ENCODE measurements around the gene HMSD.

HMSD gene

DNA sequence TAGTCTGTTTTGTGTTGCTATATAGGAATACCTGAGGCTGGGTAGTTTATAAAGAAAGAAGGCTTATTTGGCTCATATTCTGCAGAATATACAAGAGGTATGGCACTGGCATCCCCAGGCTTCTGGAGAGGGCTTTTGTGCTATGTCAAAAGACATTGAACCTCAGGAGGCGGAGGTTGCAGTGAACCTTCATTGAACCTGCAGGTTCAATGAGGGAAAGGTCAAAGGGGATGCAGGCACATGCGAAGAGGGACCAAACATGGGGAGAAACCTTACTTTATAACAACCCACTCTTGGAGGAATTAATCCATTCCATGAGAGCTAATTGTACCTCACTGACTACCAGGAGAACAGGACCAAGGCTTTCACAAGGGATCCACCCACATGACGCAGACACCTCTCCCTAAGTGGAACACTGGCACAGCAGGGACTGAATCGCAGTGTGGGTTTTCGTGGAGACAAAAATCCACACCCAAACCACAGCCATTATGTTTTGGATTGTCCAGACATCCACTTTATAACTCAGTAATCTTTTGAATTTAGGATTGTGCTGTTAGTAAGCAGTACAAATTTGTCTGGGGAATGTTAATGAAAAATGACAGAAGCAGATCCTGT lies 16.7 kb downstream of the HMSD start:
- Mint-ChIP-seq H3K27me3 (no peaks in the 10 kb centered on the region), H3K4me3 (no peak overlapping the region), H3K9me3 (no peaks in the 10 kb centered on the region), H3K27ac (no peak overlapping the region), H3K36me3 (ENCODE audit: low read depth) (peaks cover 12% of the 10 kb centered on the region), H3K4me1 (ENCODE audit: low read depth) (peaks cover 64% of the 10 kb centered on the region)
- intact Hi-C loops (cut with micrococcal nuclease): no loop called here

DNA sequence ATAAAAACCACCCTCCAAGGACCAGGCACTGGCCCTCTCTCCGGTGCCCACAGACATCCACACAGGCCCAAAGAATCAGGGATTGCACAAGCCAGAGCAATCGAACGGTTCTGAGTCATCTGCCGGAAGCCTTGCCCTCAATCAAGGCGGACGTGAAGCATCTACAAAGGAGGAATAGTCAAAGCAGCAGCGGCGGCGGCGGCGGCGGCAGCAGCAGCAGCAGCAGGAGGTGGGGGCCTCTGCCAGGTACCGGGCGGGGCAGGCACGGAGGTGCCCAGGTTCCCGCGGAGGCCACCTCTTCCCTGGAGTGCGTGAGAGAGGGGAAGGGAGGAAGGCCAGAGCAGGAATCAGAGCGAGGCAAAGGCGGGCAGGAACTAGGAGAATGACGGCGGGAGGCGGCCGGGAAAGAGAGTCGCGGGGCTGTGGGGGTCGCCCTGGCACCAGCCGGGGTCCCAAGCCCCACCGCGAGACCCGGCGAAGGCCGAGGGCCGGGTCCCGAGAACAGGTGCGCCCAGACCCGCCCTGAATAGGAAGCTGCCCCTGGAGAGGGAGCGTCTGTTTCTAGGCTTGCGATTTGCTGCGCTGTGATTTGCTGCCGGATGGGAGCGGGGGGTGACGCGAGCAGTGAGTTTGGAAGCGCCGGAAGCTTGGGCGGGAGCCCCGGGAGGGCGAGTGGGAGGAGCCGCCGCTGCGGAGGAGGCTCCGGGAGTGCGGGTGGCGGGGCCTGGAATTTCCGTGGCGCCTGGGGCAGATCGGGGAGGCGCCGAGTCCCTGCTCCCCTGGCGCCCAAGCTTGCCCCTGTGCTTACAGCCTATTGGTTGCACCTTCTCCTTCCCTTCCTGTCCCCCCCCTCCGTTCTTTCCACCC lies 21.1 kb downstream of the HMSD start, which contains the start of gene SERPINB8:
Gene SERPINB8, plus strand, starts transcription at position 140 of the 867 bp plus-strand sequence. CDS start 8,228 bp downstream, outside the sequence.
- H3K4me3 Mint-ChIP-seq: peak within 1 kb of the TSS; percentile 97
- H3K9me3 Mint-ChIP-seq: no peaks in the 10 kb centered on the region
- peak within 1 kb of the TSS; percentile 100 for H3K27ac Mint-ChIP-seq
- intact Hi-C loops (cut with micrococcal nuclease): loop anchor here (5.0 to 10.0 kb wide), 2 partner anchors 548 to 1255 kb away; partner anchors contain the start of genes PHLPP1 and VPS4B
- H3K27me3 Mint-ChIP-seq: no peaks in the 10 kb centered on the region
- H3K36me3 Mint-ChIP-seq (ENCODE audit: low read depth): peaks cover 21% of the 10 kb centered on the region
- peaks cover 85% of the 10 kb centered on the region for H3K4me1 Mint-ChIP-seq (ENCODE audit: low read depth)

DNA sequence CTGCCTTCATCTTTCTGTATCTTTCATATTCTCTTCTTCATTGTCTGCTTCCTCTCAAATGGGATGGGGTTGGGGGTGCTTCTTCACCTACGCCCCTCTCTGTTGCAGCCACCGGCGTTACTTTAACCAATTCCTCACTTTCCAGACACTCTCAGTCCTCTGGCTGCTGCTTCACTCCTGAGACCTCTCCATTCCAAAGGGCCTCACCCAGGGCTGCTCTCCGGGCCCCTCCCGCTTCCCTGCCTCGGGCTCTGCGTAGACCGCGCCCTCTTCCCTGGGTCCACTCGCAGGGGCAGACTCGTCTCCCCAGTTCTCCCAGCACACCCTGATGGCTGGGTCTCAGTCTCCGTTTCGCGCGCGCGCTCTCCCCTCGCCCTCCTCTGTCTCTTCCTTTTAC lies 21.7 kb downstream of the HMSD start:
- peak overlapping the region; percentile 100 for H3K27ac Mint-ChIP-seq
- no peaks in the 10 kb centered on the region for H3K27me3 Mint-ChIP-seq
- peak overlapping the region; percentile 97 for H3K4me3 Mint-ChIP-seq
- no peaks in the 10 kb centered on the region for H3K9me3 Mint-ChIP-seq
- H3K4me1 Mint-ChIP-seq (ENCODE audit: low read depth): peaks cover 87% of the 10 kb centered on the region
- intact Hi-C loops (cut with micrococcal nuclease): loop anchor here (5.0 to 10.0 kb wide), 2 partner anchors 549 to 1256 kb away; partner anchors contain the start of genes PHLPP1 and VPS4B
- peaks cover 21% of the 10 kb centered on the region for H3K36me3 Mint-ChIP-seq (ENCODE audit: low read depth)

GRCh38 chr18:63971320-63972001 lies 22.4 kb downstream of the HMSD start:
- intact Hi-C loops (cut with micrococcal nuclease): loop anchor here (5.0 to 10.0 kb wide), 2 partner anchors 549 to 1257 kb away; partner anchors contain the start of genes PHLPP1 and VPS4B
- peaks cover 21% of the 10 kb centered on the region for H3K36me3 Mint-ChIP-seq (ENCODE audit: low read depth)
- H3K27ac Mint-ChIP-seq: peak overlapping the region; percentile 100
- H3K4me1 Mint-ChIP-seq (ENCODE audit: low read depth): peaks cover 81% of the 10 kb centered on the region
- H3K27me3 Mint-ChIP-seq: no peaks in the 10 kb centered on the region
- no peaks in the 10 kb centered on the region for H3K9me3 Mint-ChIP-seq
- peak overlapping the region; percentile 97 for H3K4me3 Mint-ChIP-seq

DNA sequence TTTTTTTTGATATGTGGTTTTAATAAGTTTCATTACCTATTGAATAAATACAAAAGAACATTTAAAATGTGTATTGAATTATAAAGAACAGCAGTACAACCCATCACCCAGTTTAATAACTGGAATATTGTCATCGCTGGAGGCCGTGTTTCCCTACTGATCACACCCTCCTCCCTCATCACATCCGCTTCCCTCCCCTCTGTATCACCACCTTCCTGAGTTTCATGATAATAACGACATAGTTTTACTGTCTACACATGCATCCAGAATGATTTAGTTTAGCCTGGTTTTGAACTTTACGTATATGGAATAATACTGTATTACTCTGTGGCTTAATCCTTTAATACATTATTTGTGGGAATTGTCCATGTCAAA lies 22.9 kb downstream of the HMSD start:
- Mint-ChIP-seq H3K4me1 (ENCODE audit: low read depth) (peaks cover 78% of the 10 kb centered on the region), H3K36me3 (ENCODE audit: low read depth) (peaks cover 21% of the 10 kb centered on the region), H3K9me3 (no peaks in the 10 kb centered on the region), H3K27ac (peak overlapping the region; percentile 100), H3K27me3 (no peaks in the 10 kb centered on the region), H3K4me3 (no peak overlapping the region)
- intact Hi-C loops (cut with micrococcal nuclease): loop anchor here (5.0 to 10.0 kb wide), 2 partner anchors 550 to 1257 kb away; partner anchors contain the start of genes PHLPP1 and VPS4B

- intact Hi-C loops (cut with micrococcal nuclease): loop anchor here (5.0 to 10.0 kb wide), 2 partner anchors 553 to 1260 kb away; partner anchors contain the start of genes PHLPP1 and VPS4B
- Mint-ChIP-seq H3K4me1 (ENCODE audit: low read depth) (peaks cover 80% of the 10 kb centered on the region), H3K9me3 (no peaks in the 10 kb centered on the region), H3K36me3 (ENCODE audit: low read depth) (peaks cover 36% of the 10 kb centered on the region), H3K27me3 (no peaks in the 10 kb centered on the region), H3K4me3 (peak overlapping the region; percentile 52), H3K27ac (peak overlapping the region; percentile 80)
Measured at GRCh38 chr18:63974991-63975390, 25.9 kb downstream of the HMSD start.

- intact Hi-C loops (cut with micrococcal nuclease): loop anchor here (10.0 kb wide), 1 partner anchor 1261 kb away; the partner anchor contains the start of gene PHLPP1
- H3K9me3 Mint-ChIP-seq: no peaks in the 10 kb centered on the region
- no peaks in the 10 kb centered on the region for H3K27me3 Mint-ChIP-seq
- peaks cover 85% of the 10 kb centered on the region for H3K4me1 Mint-ChIP-seq (ENCODE audit: low read depth)
- peaks cover 36% of the 10 kb centered on the region for H3K36me3 Mint-ChIP-seq (ENCODE audit: low read depth)
- H3K27ac Mint-ChIP-seq: peak overlapping the region; percentile 80
- peak overlapping the region; percentile 48 for H3K4me3 Mint-ChIP-seq
Measured at GRCh38 chr18:63975628-63976027, 26.5 kb downstream of the HMSD start.

DNA sequence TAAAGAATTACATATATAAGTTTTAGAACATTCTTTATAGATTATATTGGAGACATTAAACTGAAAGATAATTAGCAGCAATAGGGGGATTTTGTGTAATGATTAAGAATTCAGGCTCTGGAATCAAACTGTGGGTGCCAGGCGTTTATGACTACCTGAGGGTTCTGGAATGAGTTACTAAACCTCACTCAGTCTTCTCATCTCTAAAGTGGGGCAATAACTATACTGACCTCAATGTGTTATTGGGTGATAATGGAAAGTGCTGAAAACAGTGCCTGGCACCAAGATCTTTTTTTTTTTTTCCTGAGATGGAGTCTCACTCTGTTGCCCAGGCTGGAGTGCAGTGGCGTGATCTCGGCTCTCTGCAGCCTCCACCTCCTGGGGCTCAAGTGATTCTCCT lies 27.9 kb downstream of the HMSD start:
- Mint-ChIP-seq H3K4me1 (ENCODE audit: low read depth) (peaks cover 85% of the 10 kb centered on the region), H3K36me3 (ENCODE audit: low read depth) (peaks cover 39% of the 10 kb centered on the region), H3K9me3 (no peaks in the 10 kb centered on the region), H3K27ac (peak overlapping the region; percentile 77), H3K4me3 (no peak overlapping the region), H3K27me3 (no peaks in the 10 kb centered on the region)
- intact Hi-C loops (cut with micrococcal nuclease): loop anchor here (10.0 kb wide), 1 partner anchor 1262 kb away; the partner anchor contains the start of gene PHLPP1

DNA sequence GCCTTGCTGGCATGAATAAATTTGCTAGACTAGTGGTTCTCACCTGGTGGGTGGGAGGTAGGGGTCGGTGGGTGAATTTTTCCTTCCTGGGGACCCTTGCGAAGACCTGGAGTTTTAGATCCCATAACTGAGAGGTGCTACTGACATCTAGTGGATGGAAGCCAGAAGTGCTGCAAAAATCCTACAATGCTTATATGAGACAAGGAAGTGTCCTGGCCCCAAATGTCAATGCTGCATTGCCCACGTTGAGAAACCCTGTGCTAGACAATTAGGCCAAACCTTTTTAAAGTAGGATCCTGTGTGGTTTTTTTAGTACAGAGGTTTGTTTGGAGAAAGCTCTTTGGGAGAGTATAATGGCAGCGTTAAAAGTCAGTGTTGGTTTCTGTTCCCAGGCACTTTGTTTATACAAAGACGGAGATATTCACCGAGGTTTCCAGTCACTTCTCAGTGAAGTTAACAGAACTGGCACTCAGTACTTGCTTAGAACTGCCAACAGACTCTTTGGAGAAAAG lies 30.4 kb downstream of the HMSD start:
- Mint-ChIP-seq H3K27ac (peak overlapping the region; percentile 74), H3K4me3 (no peak overlapping the region), H3K27me3 (no peaks in the 10 kb centered on the region), H3K36me3 (ENCODE audit: low read depth) (peaks cover 63% of the 10 kb centered on the region), H3K4me1 (ENCODE audit: low read depth) (peaks cover 69% of the 10 kb centered on the region), H3K9me3 (no peaks in the 10 kb centered on the region)
- intact Hi-C loops (cut with micrococcal nuclease): loop anchor here (1.0 to 10.0 kb wide), 3 partner anchors 16 to 1265 kb away; partner anchors contain the start of gene PHLPP1

GRCh38 chr18:63980027-63980426 lies 30.9 kb downstream of the HMSD start:
- Mint-ChIP-seq H3K36me3 (ENCODE audit: low read depth) (peaks cover 69% of the 10 kb centered on the region), H3K27ac (peak overlapping the region; percentile 74), H3K4me1 (ENCODE audit: low read depth) (peaks cover 63% of the 10 kb centered on the region), H3K27me3 (no peaks in the 10 kb centered on the region), H3K4me3 (no peak overlapping the region), H3K9me3 (no peaks in the 10 kb centered on the region)
- intact Hi-C loops (cut with micrococcal nuclease): loop anchor here (10.0 kb wide), 1 partner anchor 395 kb away; the partner anchor contains the start of gene SERPINB13

- no peaks in the 10 kb centered on the region for H3K9me3 Mint-ChIP-seq
- intact Hi-C loops (cut with micrococcal nuclease): loop anchor here (10.0 kb wide), 1 partner anchor 396 kb away; the partner anchor contains the start of gene SERPINB13
Measured at GRCh38 chr18:63980896-63981460, 31.9 kb downstream of the HMSD start.

GRCh38 chr18:63981719-63982118 lies 32.6 kb downstream of the HMSD start:
- no peaks in the 10 kb centered on the region for H3K27me3 Mint-ChIP-seq
- H3K27ac Mint-ChIP-seq: peak overlapping the region; percentile 74
- H3K4me1 Mint-ChIP-seq (ENCODE audit: low read depth): peaks cover 55% of the 10 kb centered on the region
- no peak overlapping the region for H3K4me3 Mint-ChIP-seq
- no peaks in the 10 kb centered on the region for H3K9me3 Mint-ChIP-seq
- intact Hi-C loops (cut with micrococcal nuclease): loop anchor here (10.0 kb wide), 1 partner anchor 397 kb away; the partner anchor contains the start of gene SERPINB13
- H3K36me3 Mint-ChIP-seq (ENCODE audit: low read depth): peaks cover 86% of the 10 kb centered on the region

More at GRCh38 chr18:63980896-63981460, 31.9 kb downstream of the HMSD start:
- no peaks in the 10 kb centered on the region for H3K27me3 Mint-ChIP-seq
- peaks cover 78% of the 10 kb centered on the region for H3K36me3 Mint-ChIP-seq (ENCODE audit: low read depth)
- H3K27ac Mint-ChIP-seq: peak overlapping the region; percentile 74
- H3K4me3 Mint-ChIP-seq: no peak overlapping the region
- peaks cover 55% of the 10 kb centered on the region for H3K4me1 Mint-ChIP-seq (ENCODE audit: low read depth)

GRCh38 chr18:63982361-63982760 lies 33.3 kb downstream of the HMSD start:
- no peak overlapping the region for H3K27ac Mint-ChIP-seq
- H3K27me3 Mint-ChIP-seq: no peaks in the 10 kb centered on the region
- peaks cover 50% of the 10 kb centered on the region for H3K4me1 Mint-ChIP-seq (ENCODE audit: low read depth)
- no peak overlapping the region for H3K4me3 Mint-ChIP-seq
- intact Hi-C loops (cut with micrococcal nuclease): loop anchor here (10.0 kb wide), 1 partner anchor 398 kb away; the partner anchor contains the start of gene SERPINB13
- H3K36me3 Mint-ChIP-seq (ENCODE audit: low read depth): peaks cover 92% of the 10 kb centered on the region
- no peaks in the 10 kb centered on the region for H3K9me3 Mint-ChIP-seq

Measured in dendritic cell treated with granulocyte-macrophage colony-stimulating factor and Interleukin-4, amounts not matched to agents 40 ng/mL and 50 ng/mL, for 4 days (primary cell).